Thoracic aorta (tissue), 2 donors: Measurements from ENCODE around the gene PDZK1IP1. TPM values are rescaled to one million over a fixed set of nuclear protein-coding genes. Genes with fewer than 3 reads are reported as not detected.
A peak's percentile ranks its signal among the peaks of the same experiment; 100 is the strongest.

Source experiments
- ATAC-seq: fragments of 150-250 bp; one replicate; pipeline ENCODE4 v1.8.0; 2017; ENCODE audit warnings: low read depth; ENCODE audit not compliant: insufficient number of reproducible peaks, low FRiP score
- DNase-seq: peaks from one replicate; pipeline ENCODE4 v3.0.0-alpha.2; 2020; ENCODE audit warnings: low spot score
- H3K27ac ChIP-seq, 2 donors: fragments of 200-600 bp; sonication (generic); 1 replicate in 1 of 2; 2 replicates in 1 of 2; pipeline ENCODE4 v1.5.1; 2016; ENCODE audit warnings: mild to moderate bottlenecking in 2 of 2, moderate library complexity in 2 of 2
- H3K27me3 ChIP-seq: fragments of 200-600 bp; sonication (generic); replicated peaks from 2 replicates; pipeline ENCODE4 v1.6.0; 2016; ENCODE audit warnings: mild to moderate bottlenecking; ENCODE audit not compliant: insufficient read depth
- H3K36me3 ChIP-seq: fragments of 200-600 bp; sonication (generic); one replicate; pipeline ENCODE4 v1.5.1; 2016
- H3K4me1 ChIP-seq, 2 donors: fragments of 200-600 bp; sonication (generic); 1 replicate in 1 of 2; 2 replicates in 1 of 2; pipeline versions ENCODE4 v1.5.1 to v1.6.0; 2016; ENCODE audit warnings: low read depth in 2 of 2, mild to moderate bottlenecking in 1 of 2; ENCODE audit not compliant: control insufficient read depth in 1 of 2
- H3K4me3 ChIP-seq: fragments of 200-600 bp; sonication (generic); 2 replicates; pipeline ENCODE4 v1.5.1; 2016; ENCODE audit warnings: mild to moderate bottlenecking
- H3K9me3 ChIP-seq: fragments of 200-600 bp; sonication (generic); 2 replicates; pipeline ENCODE4 v1.5.1; 2016
- total RNA-seq, 2 donors: library from RNA; depleted of rRNA; stranded (reverse); fragments of >200 nt; gene quantifications; one replicate each; pipeline versions ENCODE4 v1.1.0 to v1.2.3, GENCODE V29; 2016
- TF ChIP-seq, protein P1 (sequence below): fragments of 200-600 bp; sonication (generic); IDR thresholded peaks from one replicate; pipeline ENCODE4 v1.5.1; 2019; ENCODE audit warnings: antibody characterized with exemption

Gene PDZK1IP1
- total RNA-seq, 2 donors from 2014 or later: not detected

DNA sequence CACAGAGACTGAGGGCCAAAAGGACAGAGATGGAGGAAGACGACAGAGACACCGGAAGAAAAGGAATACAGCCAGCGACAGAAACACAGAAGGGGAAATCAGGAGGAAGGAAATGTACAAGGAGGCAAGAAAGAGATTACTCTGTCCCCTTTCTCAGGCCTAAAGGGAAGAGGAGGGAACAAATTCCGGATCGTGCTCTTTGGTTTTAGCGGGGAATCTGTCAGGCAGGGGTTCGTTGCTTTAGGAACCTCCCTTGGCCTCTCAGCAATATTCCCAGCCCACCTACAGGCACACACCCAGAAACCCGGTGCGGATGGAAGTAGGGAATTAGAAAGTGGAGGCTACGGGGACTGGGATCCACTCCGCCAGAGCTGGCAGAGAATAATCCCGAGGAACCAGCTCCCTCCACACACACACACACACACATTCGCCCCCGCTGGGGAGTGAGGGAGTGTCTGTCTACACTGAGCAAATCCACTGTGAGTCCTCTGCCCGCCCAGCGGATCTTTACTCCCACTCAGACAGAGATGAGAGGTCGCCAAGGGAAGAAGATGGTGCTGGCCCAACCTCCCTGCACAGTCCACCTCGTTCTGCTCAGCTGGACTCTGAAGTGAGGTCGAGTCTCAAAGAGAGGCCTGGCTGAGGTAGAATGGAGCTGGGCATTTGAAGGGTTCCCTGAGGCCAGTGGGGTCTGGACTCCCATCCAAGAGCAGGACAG, 36.4 kb upstream of the PDZK1IP1 start:
- no peak overlapping the region for H3K27ac ChIP-seq
- no peaks in the 10 kb centered on the region for H3K9me3 ChIP-seq
- H3K36me3 ChIP-seq: no peaks in the 10 kb centered on the region
- H3K4me3 ChIP-seq: peak overlapping the region; percentile 65
- H3K27me3 ChIP-seq: peaks cover 31% of the 10 kb centered on the region
- no peak for DNase-seq
- ATAC-seq: no peak
- peaks cover 14 to 25% of the 10 kb centered on the region in 2 donors for H3K4me1 ChIP-seq
- TF ChIP-seq, protein P1, sequence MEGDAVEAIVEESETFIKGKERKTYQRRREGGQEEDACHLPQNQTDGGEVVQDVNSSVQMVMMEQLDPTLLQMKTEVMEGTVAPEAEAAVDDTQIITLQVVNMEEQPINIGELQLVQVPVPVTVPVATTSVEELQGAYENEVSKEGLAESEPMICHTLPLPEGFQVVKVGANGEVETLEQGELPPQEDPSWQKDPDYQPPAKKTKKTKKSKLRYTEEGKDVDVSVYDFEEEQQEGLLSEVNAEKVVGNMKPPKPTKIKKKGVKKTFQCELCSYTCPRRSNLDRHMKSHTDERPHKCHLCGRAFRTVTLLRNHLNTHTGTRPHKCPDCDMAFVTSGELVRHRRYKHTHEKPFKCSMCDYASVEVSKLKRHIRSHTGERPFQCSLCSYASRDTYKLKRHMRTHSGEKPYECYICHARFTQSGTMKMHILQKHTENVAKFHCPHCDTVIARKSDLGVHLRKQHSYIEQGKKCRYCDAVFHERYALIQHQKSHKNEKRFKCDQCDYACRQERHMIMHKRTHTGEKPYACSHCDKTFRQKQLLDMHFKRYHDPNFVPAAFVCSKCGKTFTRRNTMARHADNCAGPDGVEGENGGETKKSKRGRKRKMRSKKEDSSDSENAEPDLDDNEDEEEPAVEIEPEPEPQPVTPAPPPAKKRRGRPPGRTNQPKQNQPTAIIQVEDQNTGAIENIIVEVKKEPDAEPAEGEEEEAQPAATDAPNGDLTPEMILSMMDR: no peak

GRCh38 chr1:47225430-47226100, 35.7 kb upstream of the PDZK1IP1 start:
- DNase-seq: no peak
- Histone ChIP-seq H3K9me3 (no peaks in the 10 kb centered on the region), H3K27me3 (peaks cover 29% of the 10 kb centered on the region), H3K4me3 (peak overlapping the region; percentile 65), H3K27ac (no peak overlapping the region), H3K36me3 (no peaks in the 10 kb centered on the region), H3K4me1 (peaks cover 13 to 18% of the 10 kb centered on the region in 2 donors)
- TF ChIP-seq, protein P1: no peak
- no peak for ATAC-seq

DNA sequence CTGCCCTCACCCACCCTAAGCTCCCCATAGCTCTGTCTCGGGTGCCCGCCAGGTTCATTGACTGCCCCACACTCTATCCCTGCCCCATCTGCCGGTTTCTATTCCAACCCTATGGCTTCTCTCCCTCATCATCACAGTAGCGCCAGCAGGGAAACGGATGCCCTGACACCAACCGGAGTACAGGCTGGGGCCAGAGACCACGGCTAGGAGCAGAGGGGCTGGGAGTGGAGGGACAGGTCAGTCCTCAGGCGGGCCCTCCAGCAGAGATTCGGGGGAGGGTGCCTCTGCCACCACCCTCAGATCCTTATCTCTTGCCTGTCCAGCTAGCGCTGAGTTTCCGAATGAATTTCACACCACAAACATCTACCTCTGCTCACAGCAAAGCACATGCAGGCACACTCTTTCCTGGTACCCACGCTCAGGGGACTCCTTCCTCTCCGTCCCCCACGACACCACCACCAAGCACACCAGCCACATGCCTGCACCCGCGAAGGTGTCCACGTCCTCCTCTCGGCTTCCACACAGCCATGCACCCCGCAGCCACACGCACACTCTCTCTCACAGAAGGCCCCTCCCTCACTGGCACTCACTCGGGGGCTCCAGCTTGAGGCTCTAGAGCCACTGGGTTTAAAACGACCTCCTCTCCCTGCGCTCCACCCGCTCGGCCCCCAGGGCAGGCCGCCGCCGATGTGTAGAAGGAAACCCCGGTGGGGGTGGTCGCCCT, 35.0 kb upstream of the PDZK1IP1 start:
- H3K4me1 ChIP-seq: peaks cover 10 to 15% of the 10 kb centered on the region in 2 donors
- no peaks in the 10 kb centered on the region for H3K36me3 ChIP-seq
- H3K9me3 ChIP-seq: no peaks in the 10 kb centered on the region
- ATAC-seq: no peak
- H3K4me3 ChIP-seq: peak overlapping the region; percentile 65
- no peak for DNase-seq
- H3K27ac ChIP-seq: no peak overlapping the region
- TF ChIP-seq, protein P1: no peak
- peaks cover 21% of the 10 kb centered on the region for H3K27me3 ChIP-seq

- no peak for DNase-seq
- Histone ChIP-seq H3K27ac (no peak overlapping the region), H3K4me3 (no peak overlapping the region), H3K36me3 (no peaks in the 10 kb centered on the region), H3K27me3 (peaks cover 14% of the 10 kb centered on the region), H3K9me3 (no peaks in the 10 kb centered on the region), H3K4me1 (peaks cover 10 to 15% of the 10 kb centered on the region in 2 donors)
- no peak for ATAC-seq
- TF ChIP-seq, protein P1: no peak
Observed at GRCh38 chr1:47223921-47224675, 34.3 kb upstream of the PDZK1IP1 start.
